Jurkat, Clone E6-1 (cell line): ENCODE results near the gene COQ9.
A peak's percentile ranks its signal among the peaks of the same experiment; 100 is the strongest.

Experiments
- DNase-seq: peaks from one replicate; pipeline ENCODE4 v3.0.0-alpha.2; 2011; ENCODE audit warnings: low read depth, low spot score
- H3K4me3 ChIP-seq: 2 replicates; pipeline ENCODE4 v1.5.1; 2011; ENCODE audit warnings: mild to moderate bottlenecking, low read length, control low read depth, moderate library complexity

COQ9 gene

GRCh38 chr16:57469917-57470470, 22.7 kb downstream of the COQ9 start:
- DNase-seq: no peak
- no peak overlapping the region for H3K4me3 ChIP-seq

DNA sequence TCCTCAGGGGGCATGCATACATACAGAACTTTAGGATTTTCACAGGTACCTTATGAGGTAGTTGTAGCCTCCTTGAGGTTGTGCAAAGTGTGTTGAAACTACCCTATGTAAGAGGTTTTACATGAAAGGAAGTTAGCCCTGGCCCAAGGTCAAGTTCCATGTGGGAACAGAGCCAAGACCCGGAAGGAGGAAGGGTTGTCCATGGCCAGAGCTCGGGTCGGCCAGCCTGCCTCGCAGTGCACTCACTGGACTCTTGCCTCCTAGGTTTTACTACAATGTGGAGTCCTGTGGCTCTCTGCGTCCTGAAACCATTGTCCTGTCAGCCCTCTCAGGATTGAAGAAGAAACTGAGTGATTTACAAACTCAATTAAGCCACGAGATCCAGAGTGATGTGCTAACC, 23.4 kb downstream of the COQ9 start:
- DNase-seq: no peak

DNA sequence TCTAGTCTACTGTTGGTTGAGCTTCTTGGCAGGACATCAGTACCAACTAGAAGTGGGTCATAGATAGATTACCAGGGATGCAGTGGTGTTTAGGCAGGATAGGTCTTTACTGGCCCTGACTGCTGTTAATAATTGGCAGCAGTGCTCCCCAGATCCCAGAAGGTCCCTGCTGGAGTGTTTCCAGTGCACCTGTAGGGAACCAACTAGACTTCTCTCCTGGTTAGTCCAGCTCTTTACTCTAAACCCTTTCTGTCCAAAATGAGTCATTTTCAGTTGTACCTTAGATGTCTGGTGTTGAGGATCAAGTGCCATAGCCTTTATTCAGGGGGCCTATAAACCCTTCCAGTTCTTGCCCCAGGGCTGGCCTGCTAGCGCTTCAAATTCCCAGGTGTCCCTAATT, 23.9 kb downstream of the COQ9 start:
- H3K4me3 ChIP-seq: no peak overlapping the region
- DNase-seq: no peak

More for the DNA sequence above, 23.4 kb downstream of the COQ9 start:
- H3K4me3 ChIP-seq: no peak overlapping the region

- no peak for DNase-seq
- H3K4me3 ChIP-seq: no peak overlapping the region
These were observed 24.8 kb downstream of the COQ9 start for GRCh38 chr16:57471852-57472664.

DNA sequence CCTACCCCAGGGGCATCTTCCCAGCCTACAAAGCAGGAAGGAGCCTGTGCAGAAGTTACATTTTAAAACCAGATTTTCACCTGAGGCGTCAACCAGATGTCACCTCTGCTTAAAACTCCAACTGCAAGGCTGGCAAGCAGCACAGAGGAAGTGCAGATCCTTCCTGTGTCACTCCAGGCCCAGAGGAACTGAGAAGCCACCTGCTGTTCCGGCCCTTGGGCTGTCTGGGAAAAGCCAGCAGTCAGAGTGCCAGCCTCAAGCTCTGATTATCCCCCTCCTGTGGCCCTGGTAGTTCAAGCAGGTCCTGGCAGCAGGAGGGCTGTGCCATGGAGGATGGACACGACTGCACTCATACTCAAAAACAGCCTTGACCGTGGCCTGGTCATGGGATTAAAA, 25.4 kb downstream of the COQ9 start:
- DNase-seq: no peak
- no peak overlapping the region for H3K4me3 ChIP-seq

DNA sequence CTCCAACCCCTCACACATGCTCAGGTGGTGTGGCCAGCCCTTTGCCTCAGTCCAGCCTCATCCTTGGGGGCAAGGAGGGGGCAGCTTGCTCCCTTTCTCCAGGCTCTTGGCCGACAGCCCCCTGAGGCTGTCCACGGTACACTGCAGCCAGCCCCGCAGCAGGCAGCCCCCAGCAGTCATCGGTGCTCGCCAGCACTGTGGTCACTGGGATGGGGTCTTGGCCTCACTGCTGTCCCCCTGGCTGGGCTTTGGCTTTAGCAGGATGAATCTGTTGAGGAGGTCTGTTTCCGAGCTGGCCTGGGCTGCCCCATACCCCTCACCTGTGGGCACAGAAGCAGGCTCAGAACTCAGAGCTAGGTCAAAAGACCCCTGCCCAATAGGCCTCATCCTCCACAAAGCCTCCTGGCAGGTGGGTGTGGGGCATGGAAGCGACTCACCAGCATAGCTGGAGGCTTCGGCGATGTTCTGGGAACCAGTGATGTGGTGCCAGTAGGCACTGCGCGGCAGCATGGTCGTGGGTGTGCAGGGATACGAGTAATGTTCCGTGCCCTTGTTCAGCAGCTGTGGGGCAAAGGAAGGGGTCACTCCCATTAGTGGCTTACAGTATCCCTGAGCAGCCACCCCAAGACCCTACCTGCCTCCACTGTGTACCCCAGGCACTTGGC, 26.0 kb downstream of the COQ9 start:
- H3K4me3 ChIP-seq: no peak overlapping the region
- no peak for DNase-seq

- no peak overlapping the region for H3K4me3 ChIP-seq
- no peak for DNase-seq
These were observed 26.6 kb downstream of the COQ9 start for GRCh38 chr16:57473906-57474305.

GRCh38 chr16:57474671-57475661, 27.7 kb downstream of the COQ9 start:
- no peak for DNase-seq
- H3K4me3 ChIP-seq: no peak overlapping the region

- H3K4me3 ChIP-seq: no peak overlapping the region; the same call in 1 of the 2 replicates
- peak; percentile 59 for DNase-seq
These were observed 28.5 kb downstream of the COQ9 start for GRCh38 chr16:57475711-57476339.

DNA sequence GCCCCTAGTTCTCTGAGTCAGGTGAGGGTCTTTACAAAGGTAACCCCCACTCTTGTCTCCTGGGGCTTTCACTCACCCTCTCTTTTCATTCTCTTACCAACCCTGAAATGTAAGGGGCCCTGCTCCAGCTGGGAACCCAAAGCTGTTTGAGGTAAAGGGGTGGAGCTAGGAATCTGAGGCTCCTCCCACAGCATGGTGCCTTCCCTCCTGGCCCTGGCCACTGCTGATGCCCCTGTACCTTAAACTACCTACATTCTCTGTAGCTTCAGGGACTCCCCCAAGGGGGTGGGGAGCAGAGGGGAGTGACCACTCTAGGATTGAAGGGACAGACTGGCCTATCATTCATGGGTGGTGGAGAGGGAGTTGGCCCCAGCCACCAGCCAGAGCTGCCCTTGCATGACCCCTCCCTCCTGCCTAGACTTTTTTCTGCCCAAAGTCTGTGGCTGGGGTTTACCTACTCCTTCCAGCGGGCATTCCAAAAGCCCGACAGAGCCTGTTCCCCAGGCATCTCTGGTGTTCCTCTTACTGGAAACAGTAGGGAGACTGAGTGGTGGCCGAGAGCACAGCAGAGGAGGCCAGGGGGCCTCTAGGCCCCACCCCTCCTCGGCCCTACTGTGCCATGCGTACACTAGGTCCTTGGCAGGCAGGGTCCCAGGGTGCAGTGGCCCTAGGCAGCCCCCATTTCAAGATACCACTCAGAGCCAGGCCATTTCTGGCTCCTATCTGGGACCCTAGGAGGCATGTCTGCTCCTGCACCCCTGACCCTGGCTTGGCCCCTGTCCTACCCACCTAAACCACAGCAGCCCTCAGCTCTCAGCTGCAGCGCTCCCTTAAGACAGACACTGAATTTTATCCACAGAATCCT, 29.5 kb downstream of the COQ9 start:
- DNase-seq: no peak
- H3K4me3 ChIP-seq: no peak overlapping the region

DNA sequence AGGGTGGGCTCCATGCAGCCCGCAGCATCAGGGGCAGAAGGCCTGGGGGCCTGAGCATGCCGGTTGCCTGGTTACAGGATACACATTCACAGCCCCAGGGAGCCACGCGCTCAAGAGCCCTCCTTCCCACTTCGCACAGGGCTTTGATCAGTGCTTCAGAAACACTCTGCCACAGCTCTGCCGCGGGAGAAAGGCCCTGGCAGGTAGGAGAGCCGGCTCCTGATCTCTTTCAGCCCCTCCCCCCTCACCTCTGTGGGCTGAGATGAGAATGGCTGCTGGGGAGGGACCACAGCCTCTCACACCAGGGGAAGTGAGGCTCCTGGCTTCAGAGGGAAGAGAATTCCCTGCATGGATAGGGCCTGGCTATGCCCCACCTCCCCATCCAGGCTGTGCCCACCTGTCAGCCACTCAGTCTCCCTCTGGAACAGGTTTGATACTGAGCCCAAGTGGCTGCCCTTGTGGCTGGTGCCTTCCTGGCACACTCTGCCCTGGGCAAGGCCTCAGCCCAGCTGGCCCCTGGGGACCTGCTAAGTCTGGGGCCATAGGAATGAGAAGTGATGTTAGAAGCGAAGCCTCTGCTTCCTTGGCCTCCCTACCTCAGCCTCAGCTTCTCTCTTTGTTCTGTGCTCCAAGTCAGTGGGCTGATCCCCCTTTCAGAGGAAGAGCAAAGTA, 30.4 kb downstream of the COQ9 start:
- no peak for DNase-seq
- H3K4me3 ChIP-seq: no peak overlapping the region

- no peak for DNase-seq
- no peak overlapping the region for H3K4me3 ChIP-seq
These were observed 31.3 kb downstream of the COQ9 start for GRCh38 chr16:57478396-57479204.

DNA sequence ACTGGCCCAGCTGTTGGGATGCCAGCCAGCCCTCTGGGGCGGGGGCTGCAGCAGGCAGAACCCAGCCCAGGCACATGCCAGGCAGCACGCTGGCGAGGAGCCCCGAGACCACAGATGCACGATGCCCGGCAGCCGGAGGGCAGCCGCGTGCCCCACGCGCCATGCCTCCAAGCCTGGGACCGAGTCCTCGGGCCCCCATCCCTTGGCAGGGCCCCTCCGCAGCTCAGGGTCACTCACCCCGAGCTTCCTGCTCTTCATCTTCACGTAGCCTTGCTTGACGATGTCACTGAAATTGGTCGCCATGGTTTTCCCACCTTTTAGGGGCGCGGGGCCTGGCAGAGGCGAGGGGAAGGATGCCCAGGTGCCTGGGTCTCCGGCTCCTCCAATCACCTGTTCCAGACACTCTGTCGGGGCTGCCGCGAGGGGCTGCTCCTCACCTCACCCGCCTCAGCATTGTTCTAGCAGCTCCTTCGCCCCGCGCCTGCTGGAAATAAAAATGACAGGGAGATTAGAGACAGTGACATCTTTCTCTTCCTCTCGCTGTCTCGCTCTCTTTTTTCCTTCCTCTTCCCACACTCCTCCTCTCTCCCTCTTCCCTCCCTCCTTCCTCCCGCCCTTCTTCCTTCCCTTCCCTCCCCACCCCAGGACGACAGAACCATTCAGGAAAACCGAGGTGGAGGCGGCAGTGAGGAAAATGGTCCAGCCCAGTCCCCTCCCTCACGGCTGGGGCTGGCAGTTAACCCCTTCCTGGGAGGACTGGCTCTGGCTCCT, 32.1 kb downstream of the COQ9 start:
- H3K4me3 ChIP-seq: no peak overlapping the region

GRCh38 chr16:57479976-57480753, 32.9 kb downstream of the COQ9 start:
- no peak overlapping the region for H3K4me3 ChIP-seq
- no peak for DNase-seq

More for the DNA sequence above, 32.1 kb downstream of the COQ9 start:
- DNase-seq: no peak

- H3K4me3 ChIP-seq: no peak overlapping the region
- DNase-seq: no peak
These were observed 33.5 kb downstream of the COQ9 start for GRCh38 chr16:57480754-57481230.
